Stimulated activated CD8-positive, alpha-beta memory T cell treated with anti-CD3 and anti-CD28 coated beads, Interleukin-15, amount 100 ng/mL, for 1 hour (primary cell): Measurements from ENCODE around the gene PRKCZ.
"Not testable (repeated sequence)": the region's sequence is repeated elsewhere in the genome, so short reads cannot be mapped to it uniquely, and the experiment has no call there.

ENCODE experiments used
- DNase-seq: peaks from one replicate; pipeline ENCODE4 v3.0.0-alpha.2; 2020; ENCODE audit warnings: low read depth

The PRKCZ gene

GRCh38 chr1:2121101-2121691, 71.0 kb downstream of the PRKCZ start:
- no peak for DNase-seq

- not testable (repeated sequence) for DNase-seq
These were observed 71.6 kb downstream of the PRKCZ start for GRCh38 chr1:2121794-2122193.

- no peak for DNase-seq
These were observed 74.4 kb downstream of the PRKCZ start for GRCh38 chr1:2124446-2125198.

GRCh38 chr1:2125350-2126211, 75.4 kb downstream of the PRKCZ start:
- DNase-seq = no peak

- no peak for DNase-seq
These were observed 76.3 kb downstream of the PRKCZ start for GRCh38 chr1:2126331-2127186.

DNA sequence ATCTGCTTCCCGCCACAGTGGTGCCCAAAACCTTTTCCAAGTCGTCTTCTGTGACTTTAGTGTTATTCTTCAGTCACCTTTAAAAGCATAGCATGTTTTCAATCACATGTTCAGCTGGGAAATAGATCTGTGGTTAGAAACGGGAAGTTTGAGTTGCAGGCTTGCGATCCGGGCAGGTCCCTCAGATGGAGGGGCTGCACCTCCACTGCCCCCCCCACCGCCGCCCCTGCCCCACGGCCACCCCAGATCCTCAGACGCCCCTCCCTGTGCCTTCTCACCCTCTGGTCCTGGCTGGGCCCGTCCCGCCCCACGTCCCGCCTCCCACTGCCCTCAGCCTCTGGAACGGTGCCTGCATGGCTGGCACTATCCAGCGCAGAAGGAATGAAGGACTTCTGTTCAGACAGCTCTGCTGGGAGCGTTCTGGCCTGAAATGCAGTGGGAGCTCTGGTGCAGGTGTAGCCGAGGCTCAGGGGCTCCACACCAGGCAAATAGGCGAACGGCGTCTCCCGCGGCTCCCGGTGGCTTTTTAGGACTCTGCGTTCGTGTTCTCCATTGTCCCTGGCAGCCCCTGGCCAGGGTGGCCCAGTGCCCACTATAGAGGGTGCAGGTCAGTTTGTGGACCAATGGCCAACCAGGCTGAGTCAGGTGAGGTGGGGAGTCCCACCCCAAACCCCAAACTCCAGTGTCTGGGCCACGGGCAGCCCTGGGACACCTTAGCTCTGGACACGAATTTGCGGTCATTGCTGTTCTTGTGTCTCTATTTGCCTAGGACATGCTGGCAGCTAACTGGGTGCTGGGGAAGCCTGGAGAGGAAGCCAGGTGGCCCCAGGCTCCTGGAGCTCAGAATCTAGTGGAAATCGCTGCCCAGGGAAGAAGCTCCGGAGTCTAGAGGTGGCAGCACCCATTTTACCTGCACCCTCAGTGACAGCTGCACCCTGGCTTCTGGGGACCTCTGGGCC, 77.3 kb downstream of the PRKCZ start:
- DNase-seq = no peak

DNA sequence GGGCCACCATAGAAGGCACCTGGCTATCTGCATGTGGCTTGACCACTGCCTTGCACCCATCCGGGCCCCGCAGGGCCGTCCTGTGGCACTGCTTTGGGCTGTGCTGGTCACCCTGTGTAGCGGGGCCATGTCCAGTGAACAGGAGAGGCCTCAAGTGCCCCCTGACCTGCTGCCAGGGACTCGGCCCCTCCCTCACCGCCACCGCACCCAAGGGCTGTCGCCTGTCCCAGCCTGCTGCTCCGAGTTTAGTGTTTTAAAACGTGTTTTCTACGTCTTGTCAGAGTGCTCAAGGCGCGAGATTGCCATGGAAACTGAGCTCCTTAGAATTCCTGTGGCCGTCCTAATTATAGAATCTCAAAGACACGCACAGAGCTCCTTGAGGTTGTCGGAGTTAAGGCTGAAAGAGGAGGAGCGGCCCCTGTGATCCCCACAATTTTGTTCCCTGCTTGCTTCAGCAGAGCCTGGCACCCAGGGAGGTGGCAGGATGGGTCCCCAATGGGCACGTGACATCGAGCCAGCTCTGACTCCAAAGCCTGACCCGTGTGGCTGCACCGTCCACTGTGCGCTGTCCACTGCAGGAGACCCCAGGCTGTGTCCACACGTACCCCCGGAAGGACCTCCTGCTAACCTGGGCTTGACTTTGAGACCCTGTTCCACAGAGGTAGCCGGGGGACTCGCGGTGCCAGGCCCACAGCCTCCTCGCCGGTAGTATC, 78.1 kb downstream of the PRKCZ start:
- DNase-seq = no peak

GRCh38 chr1:2129256-2129943, 79.2 kb downstream of the PRKCZ start:
- DNase-seq = no peak

GRCh38 chr1:2130156-2130555, 79.9 kb downstream of the PRKCZ start:
- DNase-seq = no peak

- DNase-seq = no peak
These were observed 80.7 kb downstream of the PRKCZ start for GRCh38 chr1:2130871-2131289.

DNA sequence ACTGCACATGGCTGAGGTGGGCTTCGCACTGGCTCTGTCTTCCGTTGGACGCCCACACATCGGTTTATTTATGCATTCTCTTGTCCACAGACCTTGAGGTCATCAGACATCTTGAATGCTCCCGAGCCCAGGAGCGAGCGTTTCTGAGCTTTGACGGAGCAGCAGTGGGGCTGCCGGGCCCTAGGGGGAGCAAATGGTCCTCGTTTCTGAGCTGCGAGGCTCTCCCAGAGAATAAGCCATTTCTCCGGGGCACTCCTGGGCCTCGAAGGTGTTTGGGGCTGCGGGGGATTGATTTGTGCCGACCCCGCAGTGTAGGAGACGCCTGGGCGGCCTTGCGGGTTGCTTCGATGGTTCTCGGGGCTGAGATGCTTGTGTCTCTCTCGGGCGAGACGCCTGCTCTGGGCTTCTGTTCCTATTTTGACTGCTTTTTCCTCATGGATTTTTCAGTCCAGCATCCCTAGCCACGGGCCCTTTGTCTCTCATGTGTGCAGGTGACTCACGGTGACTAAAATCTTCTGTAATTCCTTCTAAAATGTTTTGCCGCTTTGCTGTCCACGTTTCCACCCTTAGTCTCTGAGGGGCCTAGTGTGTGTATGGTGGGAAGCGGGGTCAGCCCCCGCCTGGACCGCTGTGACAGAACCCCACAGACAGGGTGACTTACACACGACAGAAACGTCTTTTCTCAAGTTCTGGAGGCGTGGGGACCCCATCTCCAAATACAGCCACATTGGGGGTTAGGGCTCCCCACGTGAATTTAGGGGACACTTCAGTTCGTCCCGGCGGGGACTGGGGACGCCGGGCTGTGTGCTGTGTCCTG, 82.2 kb downstream of the PRKCZ start:
- no peak for DNase-seq

- DNase-seq = peak; percentile 93
These were observed 83.0 kb downstream of the PRKCZ start for GRCh38 chr1:2133039-2133878.

DNA sequence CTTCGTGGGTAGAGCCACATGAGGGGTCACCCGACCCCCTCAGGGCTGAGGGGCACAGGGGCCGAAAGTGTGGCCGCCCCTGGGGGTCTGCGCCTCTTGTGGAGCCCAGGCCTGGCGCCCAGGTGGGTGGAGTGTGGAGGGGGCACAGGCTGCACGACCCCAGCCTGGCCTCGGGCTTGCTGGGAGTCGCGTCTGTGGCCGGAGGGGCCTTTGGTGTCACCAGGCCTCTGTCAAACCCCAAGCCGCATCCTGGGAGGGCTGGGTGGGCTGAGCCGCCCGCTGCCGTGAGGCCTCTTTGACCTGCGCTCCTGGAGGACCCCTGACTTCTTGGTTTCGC, 83.6 kb downstream of the PRKCZ start:
- no peak for DNase-seq

- DNase-seq = no peak
These were observed 84.0 kb downstream of the PRKCZ start for GRCh38 chr1:2134266-2134620.

DNA sequence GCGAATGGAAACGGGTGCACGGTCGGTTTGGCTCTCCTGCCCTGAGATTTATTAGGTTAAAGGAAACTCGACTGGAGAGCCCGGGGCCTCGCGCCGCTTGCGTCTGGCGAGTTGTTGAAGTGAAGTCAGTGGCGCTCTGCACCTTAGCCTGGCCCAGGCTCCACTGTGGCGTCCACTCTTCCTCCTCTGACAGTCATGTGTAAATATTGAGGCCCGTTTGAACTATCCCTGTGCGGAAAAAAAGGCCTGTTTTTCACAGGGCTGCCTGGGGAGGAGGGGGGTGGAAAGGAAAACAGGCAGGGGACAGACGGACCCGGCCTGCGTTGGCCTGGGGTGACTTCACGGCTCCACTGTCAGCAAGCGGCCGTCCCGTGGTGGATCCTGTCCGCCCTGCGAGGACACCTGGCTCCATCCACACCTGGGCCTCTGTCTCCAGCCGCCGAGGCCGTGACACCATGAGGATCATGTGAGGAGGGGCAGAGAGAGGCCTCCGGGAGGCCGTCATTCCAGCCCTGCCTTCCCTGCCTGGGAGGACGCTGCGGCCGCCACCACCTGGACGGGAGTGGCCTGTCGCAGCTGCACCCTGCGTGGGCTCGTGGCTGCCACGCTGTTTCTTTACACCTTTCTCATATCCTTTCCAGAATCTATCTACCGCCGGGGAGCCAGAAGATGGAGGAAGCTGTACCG, 84.6 kb downstream of the PRKCZ start:
- DNase-seq = no peak

DNA sequence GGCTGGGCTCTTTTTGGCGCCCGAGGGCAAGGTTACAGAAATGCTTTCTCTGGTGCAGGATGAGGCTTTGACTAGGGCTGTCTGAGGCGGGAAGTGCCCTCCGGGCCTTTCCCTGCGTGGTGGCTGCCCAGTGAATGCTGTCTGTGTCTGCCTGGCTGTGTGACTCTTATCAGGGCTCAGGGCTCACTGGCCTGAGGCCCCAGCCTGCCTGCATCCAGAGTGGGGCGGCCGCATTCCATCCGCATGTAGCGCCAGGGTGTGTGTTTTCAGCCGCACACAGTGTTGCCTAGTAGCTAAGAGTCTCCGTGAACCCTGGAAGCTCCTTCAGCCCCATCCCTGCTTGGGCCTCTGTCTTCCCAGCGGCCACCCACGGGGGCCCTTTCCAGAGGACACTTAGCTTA, 85.2 kb downstream of the PRKCZ start:
- DNase-seq = no peak

GRCh38 chr1:2135941-2136340, 85.7 kb downstream of the PRKCZ start:
- no peak for DNase-seq
